GM23338 (cell line): ENCODE measurements around the gene ABCC1. TPM values are rescaled to one million over a fixed set of nuclear protein-coding genes. Genes with fewer than 3 reads are reported as not detected.

ENCODE experiments used
- ATAC-seq: fragments of 200-7000 bp; cut with Tn5 transposase; 3 replicates; pipeline ENCODE4 v1.9.1; 2020
- DNase-seq: peaks from one replicate; pipeline ENCODE4 v3.0.0-alpha.2; 2015; ENCODE audit warnings: low spot score
- H2AFZ ChIP-seq: fragments of 200-600 bp; sonication (generic); 2 replicates; pipeline ENCODE4 v1.8.0; 2016; ENCODE audit warnings: antibody characterized with exemption, mild to moderate bottlenecking, moderate library complexity
- H3F3A ChIP-seq: fragments of 200-600 bp; sonication (generic); replicated peaks from 2 replicates; pipeline ENCODE4 v1.8.0; 2017; ENCODE audit warnings: antibody characterized with exemption, mixed run types, low read depth
- H3K27ac ChIP-seq: fragments of 200-600 bp; sonication (generic); 2 replicates; pipeline ENCODE4 v1.6.1; 2016; ENCODE audit warnings: low read depth
- H3K27me3 ChIP-seq: fragments of 200-600 bp; sonication (generic); 2 replicates; pipeline ENCODE4 v1.8.0; 2016; ENCODE audit warnings: mild to moderate bottlenecking, mixed run types, moderate library complexity; ENCODE audit not compliant: insufficient read depth
- H3K36me3 ChIP-seq: fragments of 200-600 bp; sonication (generic); 2 replicates; pipeline ENCODE4 v1.8.0; 2016; ENCODE audit warnings: mild to moderate bottlenecking; ENCODE audit not compliant: insufficient read depth
- H3K4me1 ChIP-seq: fragments of 200-600 bp; sonication (generic); 2 replicates; pipeline ENCODE4 v1.8.0; 2016; ENCODE audit warnings: mild to moderate bottlenecking, moderate library complexity; ENCODE audit not compliant: insufficient read depth
- H3K4me2 ChIP-seq: fragments of 200-600 bp; sonication (generic); 2 replicates; pipeline ENCODE4 v1.7.1; 2017; ENCODE audit warnings: mixed run types
- H3K4me3 ChIP-seq: fragments of 200-600 bp; sonication (generic); 2 replicates; pipeline ENCODE4 v1.6.1; 2016; ENCODE audit warnings: mixed run types
- H3K79me2 ChIP-seq: fragments of 200-600 bp; sonication (generic); replicated peaks from 2 replicates; pipeline ENCODE4 v1.8.0; 2017; ENCODE audit warnings: mild to moderate bottlenecking; ENCODE audit not compliant: insufficient read depth
- H3K9me2 ChIP-seq: fragments of 200-600 bp; sonication (generic); 2 replicates; pipeline ENCODE4 v1.8.0; 2017; ENCODE audit not compliant: insufficient read depth
- H4K20me1 ChIP-seq: fragments of 200-600 bp; sonication (generic); replicated peaks from 2 replicates; pipeline ENCODE4 v1.8.0; 2017; ENCODE audit warnings: mild to moderate bottlenecking; ENCODE audit not compliant: insufficient read depth
- H3K27ac Mint-ChIP-seq: 2 replicates; pipeline ENCODE4 v1.8.0; 2020; ENCODE audit warnings: inconsistent platforms, mild to moderate bottlenecking, moderate library complexity, mixed read lengths
- H3K27me3 Mint-ChIP-seq: 3 replicates; pipeline ENCODE4 v1.8.0; 2022; ENCODE audit warnings: low read depth, mild to moderate bottlenecking, moderate library complexity, mixed read lengths, inconsistent platforms; ENCODE audit not compliant: insufficient read depth, poor library complexity
- H3K36me3 Mint-ChIP-seq: 3 replicates; pipeline ENCODE4 v1.8.0; 2021; ENCODE audit warnings: low read depth, mild to moderate bottlenecking, inconsistent platforms, moderate library complexity, mixed read lengths
- H3K4me1 Mint-ChIP-seq: 3 replicates; pipeline ENCODE4 v1.8.0; 2020; ENCODE audit warnings: mild to moderate bottlenecking, inconsistent platforms, mixed read lengths
- H3K4me3 Mint-ChIP-seq: 3 replicates; pipeline ENCODE4 v1.8.0; 2021; ENCODE audit warnings: moderate library complexity, mild to moderate bottlenecking, inconsistent platforms, mixed read lengths
- H3K9me3 Mint-ChIP-seq: 3 replicates; pipeline ENCODE4 v1.8.0; 2020; ENCODE audit warnings: moderate library complexity, mild to moderate bottlenecking, inconsistent platforms, mixed read lengths
- CREB1 ChIP-seq: fragments of 250-450 bp; sonication (Bioruptor Pico); IDR thresholded peaks from 2 replicates; pipeline ENCODE4 v1.5.0; 2020; ENCODE audit warnings: low read depth, mild to moderate bottlenecking, moderate library complexity
- CTCF ChIP-seq, 2 experiments: fragments of 200-600 bp in 1 of 2; sonication (generic) in 1 of 2; conservative IDR thresholded peaks; 2 replicates each; pipeline versions ENCODE4 v1.5.1 to v1.6.1; 2016 to 2017; ENCODE audit warnings: antibody characterized with exemption in 2 of 2, low read depth in 2 of 2, mild to moderate bottlenecking in 2 of 2, moderate library complexity in 1 of 2
- ETS1 ChIP-seq: IDR thresholded peaks from 2 replicates; pipeline ENCODE4 v1.6.1; 2016; ENCODE audit warnings: antibody characterized with exemption
- EZH2 ChIP-seq: fragments of 200-600 bp; sonication (generic); IDR thresholded peaks from one replicate; pipeline ENCODE4 v1.8.0; 2017; ENCODE audit warnings: antibody characterized with exemption, mild to moderate bottlenecking, low read depth; ENCODE audit not compliant: unreplicated experiment
- EZH2phosphoT487 ChIP-seq: fragments of 200-600 bp; sonication (generic); IDR thresholded peaks from one replicate; pipeline ENCODE4 v1.8.1; 2018; ENCODE audit warnings: antibody characterized with exemption; ENCODE audit not compliant: unreplicated experiment
- JUNB ChIP-seq: IDR thresholded peaks from one replicate; pipeline ENCODE4 v1.6.1; 2016; ENCODE audit warnings: antibody characterized with exemption; ENCODE audit not compliant: unreplicated experiment
- NANOG ChIP-seq: IDR thresholded peaks from 2 replicates; pipeline ENCODE4 v1.6.1; 2016; ENCODE audit warnings: antibody characterized with exemption, borderline replicate concordance
- POLR2AphosphoS5 ChIP-seq: IDR thresholded peaks from 2 replicates; pipeline ENCODE4 v1.6.1; 2016; ENCODE audit warnings: antibody characterized with exemption, low read depth
- REST ChIP-seq: IDR thresholded peaks from one replicate; pipeline ENCODE4 v1.6.1; 2018; ENCODE audit warnings: antibody characterized with exemption; ENCODE audit not compliant: unreplicated experiment
- STAT1 ChIP-seq: IDR thresholded peaks from one replicate; pipeline ENCODE4 v1.6.1; 2016; ENCODE audit warnings: antibody characterized with exemption; ENCODE audit not compliant: unreplicated experiment
- ZNF114 ChIP-seq: fragments of 250-450 bp; sonication (Bioruptor Pico); IDR thresholded peaks from 2 replicates; pipeline ENCODE4 v1.5.0; 2020; ENCODE audit warnings: mild to moderate bottlenecking, moderate library complexity
- ZNF331 ChIP-seq: fragments of 250-450 bp; sonication (Bioruptor Pico); IDR thresholded peaks from 2 replicates; pipeline ENCODE4 v1.5.0; 2020; ENCODE audit warnings: low read depth, mild to moderate bottlenecking, moderate library complexity
- ZNF462 ChIP-seq: fragments of 250-450 bp; sonication (Bioruptor Pico); IDR thresholded peaks from 2 replicates; pipeline ENCODE4 v1.5.0; 2020; ENCODE audit warnings: mild to moderate bottlenecking, moderate library complexity
- polyA plus RNA-seq: library from polyadenylated mRNA; unstranded; fragments of >200 nt; fragmentation: Nextera tagmentation; extraction: Ambion mirVana; gene quantifications from 2 replicates; pipeline ENCODE4 v1.2.1, GENCODE V29; 2016
- total RNA-seq: library from RNA; depleted of rRNA; stranded (reverse); fragments of >200 nt; shearing (Covaris generic); gene quantifications from 2 replicates; pipeline ENCODE4 v1.2.3, GENCODE V29; 2014

Gene ABCC1
- total and polyA plus RNA-seq, 2 experiments from 2014 or later: 11.0 to 46.6 TPM

- Mint-ChIP-seq H3K36me3 (peaks cover 70% of the 10 kb centered on the region), H3K27me3 (peaks cover 3% of the 10 kb centered on the region), H3K4me1 (peaks cover 18% of the 10 kb centered on the region), H3K27ac (peak overlapping the region; percentile 69; the same call in 1 of the 2 replicates), H3K4me3 (no peak overlapping the region), H3K9me3 (no peaks in the 10 kb centered on the region)
- DNase-seq (no peak), ATAC-seq (no peak)
- Histone ChIP-seq H3K79me2 (no peaks in the 10 kb centered on the region), H3K36me3 (peaks cover 16% of the 10 kb centered on the region; the same call in 1 of the 2 replicates), H3K9me2 (no peaks in the 10 kb centered on the region), H3K4me2 (no peak overlapping the region), H3K4me1 (no peaks in the 10 kb centered on the region), H3K27ac (peak overlapping the region; percentile 91), H2AFZ (no peak overlapping the region), H3F3A (no peaks in the 10 kb centered on the region), H4K20me1 (no peaks in the 10 kb centered on the region; the same call in 1 of the 2 replicates), H3K4me3 (no peak overlapping the region), H3K27me3 (no peaks in the 10 kb centered on the region)
- TF ChIP-seq ZNF114 (CRISPR knock-in tag) (no peak), EZH2phosphoT487 (no peak), CTCF (conservative IDR thresholded peaks at IDR 0.05; ENCODE audit: low read depth in 2 of 2) (no peak), JUNB (no peak), EZH2 (no peak), POLR2AphosphoS5 (no peak), REST (no peak), STAT1 (no peak), NANOG (no peak), ETS1 (no peak), ZNF462 (CRISPR knock-in tag) (no peak), ZNF331 (CRISPR knock-in tag) (no peak), CREB1 (CRISPR knock-in tag) (no peak)
These were observed 126.3 kb downstream of the ABCC1 start for GRCh38 chr16:16075488-16076422.
